ENCODE data around the gene COL16A1.

GRCh38 chr1:31657020-31657804 is 46.6 kb downstream of the COL16A1 start:
- TF ChIP-seq POLR2A (IDR thresholded peaks at IDR 0.05), result no peak
- no peak for TF ChIP-seq CTCF (IDR thresholded peaks at IDR 0.05)

Measured in ovary (tissue), 3 donors.